Measurements from ENCODE around the gene ZBTB16. TPM values are rescaled to one million over a fixed set of nuclear protein-coding genes. Genes with fewer than 3 reads are reported as not detected.

The ZBTB16 gene
- total RNA-seq, 1 experiment from 2014 or later, result 0.44 TPM

GRCh38 chr11:114208377-114208776 lies 148.9 kb downstream of the ZBTB16 start:
- no peak overlapping the region for H3K27ac ChIP-seq
- H3K4me2 ChIP-seq, result no peak overlapping the region
- H3K4me3 ChIP-seq, result no peak overlapping the region
- ChIA-PET CTCF (no interaction called here), POLR2A (ENCODE audit: unreplicated experiment) (no interaction called here)
- H3K4me1 ChIP-seq (replicated peaks; ENCODE audit: insufficient read depth), result no peaks in the 10 kb centered on the region
- no peaks in the 10 kb centered on the region for H3K36me3 ChIP-seq (ENCODE audit: low read depth)
- H3K9me2 ChIP-seq (ENCODE audit: insufficient read depth), result no peaks in the 10 kb centered on the region
- H3F3A ChIP-seq (ENCODE audit: insufficient read depth, low read depth), result no peaks in the 10 kb centered on the region
- no peaks in the 10 kb centered on the region for H3K79me2 ChIP-seq (ENCODE audit: low read depth)
- intact Hi-C loops (cut with micrococcal nuclease; ENCODE audit: unreplicated experiment), result no loop called here
- TF ChIP-seq CTCF (conservative IDR thresholded peaks at IDR 0.05) (no peak), EZH2 (IDR thresholded peaks at IDR 0.05; ENCODE audit: low read depth) (no peak)
- no TSS peak for BruUV-seq (replicated peaks)
- DNase-seq, result no peak
- H3K27me3 ChIP-seq (ENCODE audit: insufficient read depth, low read depth), result peaks cover 98% of the 10 kb centered on the region
- no peaks in the 10 kb centered on the region for H4K20me1 ChIP-seq (ENCODE audit: insufficient read depth)
- H3K9me3 ChIP-seq (ENCODE audit: insufficient read depth, low read depth), result no peaks in the 10 kb centered on the region
- no peak overlapping the region for H2AFZ ChIP-seq

DNA sequence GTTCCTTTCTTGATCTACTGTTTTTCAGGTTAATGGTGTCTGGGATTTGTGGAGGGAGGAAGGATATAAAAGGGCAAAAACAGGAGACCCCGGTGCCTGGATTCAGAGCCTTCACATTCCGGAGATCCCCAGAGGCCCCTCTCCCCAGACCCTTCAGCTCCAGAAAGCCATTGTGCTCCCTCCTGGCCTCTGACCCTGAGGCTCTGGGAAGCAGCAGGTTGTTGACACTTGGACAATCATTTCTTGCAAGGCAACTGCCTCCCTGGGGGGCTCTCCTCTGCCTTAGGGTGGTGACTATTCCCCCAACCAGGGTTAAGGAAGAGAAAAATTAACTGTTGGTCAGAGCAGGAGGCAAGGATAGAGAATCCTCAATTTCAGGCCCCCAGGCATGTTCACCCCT lies 149.8 kb downstream of the ZBTB16 start:
- Histone ChIP-seq H3K27me3 (ENCODE audit: insufficient read depth, low read depth) (peaks cover 98% of the 10 kb centered on the region), H3K79me2 (ENCODE audit: low read depth) (no peaks in the 10 kb centered on the region), H3K4me2 (no peak overlapping the region), H3K4me3 (no peak overlapping the region), H3K9me2 (ENCODE audit: insufficient read depth) (no peaks in the 10 kb centered on the region), H3K4me1 (replicated peaks; ENCODE audit: insufficient read depth) (no peaks in the 10 kb centered on the region), H3K27ac (no peak overlapping the region), H3K36me3 (ENCODE audit: low read depth) (no peaks in the 10 kb centered on the region), H2AFZ (no peak overlapping the region), H4K20me1 (ENCODE audit: insufficient read depth) (no peaks in the 10 kb centered on the region), H3K9me3 (ENCODE audit: insufficient read depth, low read depth) (no peaks in the 10 kb centered on the region), H3F3A (ENCODE audit: insufficient read depth, low read depth) (no peaks in the 10 kb centered on the region)
- BruUV-seq (replicated peaks), result no TSS peak
- no peak for TF ChIP-seq EZH2 (IDR thresholded peaks at IDR 0.05; ENCODE audit: low read depth)
- TF ChIP-seq CTCF (conservative IDR thresholded peaks at IDR 0.05), result no peak
- ChIA-PET CTCF (no interaction called here), POLR2A (ENCODE audit: unreplicated experiment) (no interaction called here)
- intact Hi-C loops (cut with micrococcal nuclease; ENCODE audit: unreplicated experiment), result no loop called here
- DNase-seq, result no peak

GRCh38 chr11:114209904-114210303 lies 150.4 kb downstream of the ZBTB16 start:
- TF ChIP-seq CTCF (conservative IDR thresholded peaks at IDR 0.05), result no peak
- no peak for TF ChIP-seq EZH2 (IDR thresholded peaks at IDR 0.05; ENCODE audit: low read depth)
- H3F3A ChIP-seq (ENCODE audit: insufficient read depth, low read depth), result no peaks in the 10 kb centered on the region
- no peak for DNase-seq
- no peaks in the 10 kb centered on the region for H3K9me2 ChIP-seq (ENCODE audit: insufficient read depth)
- peaks cover 98% of the 10 kb centered on the region for H3K27me3 ChIP-seq (ENCODE audit: insufficient read depth, low read depth)
- H3K9me3 ChIP-seq (ENCODE audit: insufficient read depth, low read depth), result no peaks in the 10 kb centered on the region
- no peaks in the 10 kb centered on the region for H3K79me2 ChIP-seq (ENCODE audit: low read depth)
- no peak overlapping the region for H3K27ac ChIP-seq
- no peak overlapping the region for H3K4me2 ChIP-seq
- H2AFZ ChIP-seq, result no peak overlapping the region
- BruUV-seq (replicated peaks), result no TSS peak
- CTCF ChIA-PET, result no interaction called here
- no peaks in the 10 kb centered on the region for H3K36me3 ChIP-seq (ENCODE audit: low read depth)
- POLR2A ChIA-PET (ENCODE audit: unreplicated experiment), result no interaction called here
- no peaks in the 10 kb centered on the region for H4K20me1 ChIP-seq (ENCODE audit: insufficient read depth)
- intact Hi-C loops (cut with micrococcal nuclease; ENCODE audit: unreplicated experiment), result no loop called here
- H3K4me3 ChIP-seq, result no peak overlapping the region
- no peaks in the 10 kb centered on the region for H3K4me1 ChIP-seq (replicated peaks; ENCODE audit: insufficient read depth)
